SIG-M5 treated with dmso at 0.1 percent for 504 hours (cell line): ENCODE measurements around the gene RETN.

Source experiments
- DNase-seq: peaks from one replicate; lab custom pipeline; 2025; ENCODE audit not compliant: unreplicated experiment; lab: John Stamatoyannopoulos, UW

RETN gene

GRCh38 chr19:7681340-7682174, 12.7 kb downstream of the RETN start:
- peak; percentile 95 for DNase-seq

DNA sequence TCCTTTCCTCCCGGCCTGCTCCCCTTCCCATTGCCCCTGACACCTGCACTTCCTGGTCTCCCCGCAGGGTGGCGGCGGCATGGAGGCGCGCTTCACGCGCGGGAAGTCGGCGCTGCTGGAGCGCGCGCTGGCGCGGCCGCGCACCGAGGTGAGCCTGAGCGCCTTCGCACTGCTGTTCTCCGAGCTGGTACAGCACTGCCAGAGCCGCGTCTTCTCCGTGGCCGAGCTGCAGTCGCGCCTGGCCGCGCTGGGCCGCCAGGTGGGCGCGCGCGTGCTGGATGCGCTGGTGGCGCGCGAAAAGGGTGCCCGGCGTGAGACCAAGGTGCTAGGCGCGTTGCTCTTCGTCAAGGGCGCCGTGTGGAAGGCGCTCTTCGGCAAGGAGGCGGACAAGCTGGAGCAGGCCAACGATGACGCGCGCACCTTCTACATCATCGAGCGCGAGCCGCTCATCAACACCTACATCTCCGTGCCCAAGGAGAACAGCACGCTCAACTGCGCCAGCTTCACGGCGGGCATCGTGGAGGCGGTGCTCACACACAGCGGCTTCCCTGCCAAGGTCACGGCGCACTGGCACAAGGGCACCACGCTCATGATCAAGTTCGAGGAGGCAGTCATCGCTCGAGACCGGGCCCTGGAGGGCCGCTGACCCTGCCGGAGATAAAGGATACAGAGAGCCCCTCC, 13.5 kb downstream of the RETN start:
- DNase-seq: no peak

DNA sequence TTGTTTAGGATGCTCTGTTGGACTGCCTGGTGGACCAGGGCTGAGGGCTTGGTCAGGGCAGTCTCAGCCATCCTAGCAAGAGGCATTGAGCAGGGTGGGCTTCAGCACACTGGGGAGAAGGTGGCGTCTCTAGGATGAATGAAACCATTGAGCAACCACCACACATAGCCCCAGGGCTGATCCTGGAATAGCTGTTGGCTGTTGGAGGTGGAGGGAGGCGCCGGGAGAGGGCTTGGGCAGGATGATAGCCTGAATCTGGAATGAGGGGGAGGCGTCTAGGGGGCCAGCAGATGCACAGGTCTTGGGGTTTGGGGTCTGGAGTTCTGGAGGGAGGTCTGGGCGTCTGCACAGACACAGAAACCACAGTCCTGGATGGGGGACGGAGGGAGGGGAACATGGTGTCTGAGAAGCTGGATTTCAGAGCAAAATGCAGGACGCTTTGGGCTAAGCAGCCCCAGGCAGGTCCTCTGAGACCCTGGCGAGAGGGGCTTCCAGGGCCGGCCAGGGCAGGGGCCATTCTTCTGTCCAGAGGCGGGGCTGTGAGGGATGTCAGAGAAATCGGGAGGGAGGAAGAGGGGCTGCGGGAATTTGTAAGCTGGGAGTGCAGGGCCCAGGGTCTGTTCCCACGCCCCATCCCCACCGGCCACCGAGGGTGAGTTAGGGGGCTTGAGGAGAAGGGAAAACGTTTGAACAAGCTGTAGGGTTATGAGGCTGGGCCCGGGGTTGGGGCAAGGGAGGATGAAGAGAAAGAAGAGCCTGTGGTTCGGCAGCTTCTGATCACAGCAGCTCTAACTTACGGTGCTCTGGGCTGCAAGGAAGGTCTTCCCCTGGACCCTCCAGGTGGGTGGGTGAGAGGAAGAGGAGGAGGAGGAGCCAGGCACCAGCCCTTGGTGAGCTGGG, 16.9 kb downstream of the RETN start:
- DNase-seq: no peak

DNA sequence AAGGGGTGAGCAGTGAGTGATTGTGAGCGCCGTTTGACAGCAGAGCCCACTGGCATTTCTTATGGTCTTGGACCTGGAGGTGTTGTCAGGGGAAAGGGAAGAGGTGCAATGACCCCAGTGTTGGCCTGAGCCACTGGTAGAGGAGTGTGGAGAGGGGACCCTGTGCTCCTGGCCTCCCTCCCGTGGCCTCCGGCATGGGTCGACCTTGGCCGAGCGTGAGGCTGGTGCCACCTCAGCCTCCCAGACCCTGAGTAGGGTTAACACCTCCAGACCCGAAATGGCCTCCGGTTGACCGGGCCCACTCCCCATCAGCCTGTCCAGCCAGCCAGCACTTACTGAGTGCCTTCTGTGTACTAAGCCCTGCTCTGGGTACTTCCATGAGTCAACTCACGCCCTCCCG, 18.3 kb downstream of the RETN start:
- DNase-seq: no peak

DNA sequence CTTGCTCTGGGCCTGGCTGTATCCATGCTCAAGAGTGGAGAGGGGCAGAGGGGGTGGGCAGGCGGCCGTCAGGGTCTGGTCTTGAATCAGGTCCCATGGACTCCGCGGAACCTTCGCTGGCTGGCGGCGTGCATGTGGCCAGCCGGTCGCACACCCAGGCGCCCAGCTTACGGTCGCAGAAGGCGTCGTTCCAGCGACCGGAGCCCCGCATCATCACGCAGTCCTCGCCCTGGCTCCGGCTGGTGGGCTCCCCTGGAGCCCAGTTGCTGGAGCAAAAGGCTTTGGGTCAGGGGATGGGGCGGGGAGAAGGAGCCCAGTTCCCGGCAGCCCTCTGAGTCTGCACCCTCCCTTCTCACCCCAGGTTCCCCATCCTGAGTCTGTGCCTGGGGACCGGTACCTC, 20.3 kb downstream of the RETN start:
- DNase-seq: no peak

DNA sequence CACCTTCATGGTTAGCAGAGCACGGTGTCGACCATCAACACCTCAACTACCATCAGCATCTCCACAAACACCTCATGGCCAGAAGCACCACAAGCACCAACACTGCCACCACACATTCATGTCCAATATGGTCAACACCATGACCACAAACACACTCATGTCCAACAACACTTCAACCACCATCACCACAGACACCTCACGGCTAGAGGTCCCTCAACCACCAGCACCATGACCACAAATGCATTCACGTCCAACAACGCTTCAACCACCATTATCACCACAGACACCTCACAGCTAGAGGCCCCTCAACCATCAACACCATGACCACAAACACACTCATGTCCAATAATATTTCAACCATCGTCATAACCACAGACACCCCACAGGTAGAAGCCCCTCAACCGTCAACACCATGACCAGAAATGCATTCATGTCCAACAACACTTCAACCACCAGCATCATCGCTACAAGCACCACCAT, 22.0 kb downstream of the RETN start:
- no peak for DNase-seq

DNA sequence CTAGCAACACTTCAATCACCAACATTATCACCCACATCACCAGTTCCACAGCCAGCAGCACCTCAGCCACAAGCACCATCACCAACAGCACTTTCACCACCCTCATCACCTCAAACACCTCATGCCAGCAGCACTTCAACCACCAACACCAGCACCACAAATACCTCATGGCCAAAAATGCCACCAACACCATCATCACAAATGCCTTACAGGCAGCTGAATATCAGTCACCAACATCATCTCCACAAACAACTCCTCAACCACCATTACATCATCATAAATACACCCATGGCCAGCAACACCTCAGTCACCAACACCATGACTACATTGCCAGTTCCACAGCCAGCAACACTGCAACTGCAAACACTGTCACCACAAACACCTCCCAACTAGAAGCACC, 22.6 kb downstream of the RETN start:
- no peak for DNase-seq

DNA sequence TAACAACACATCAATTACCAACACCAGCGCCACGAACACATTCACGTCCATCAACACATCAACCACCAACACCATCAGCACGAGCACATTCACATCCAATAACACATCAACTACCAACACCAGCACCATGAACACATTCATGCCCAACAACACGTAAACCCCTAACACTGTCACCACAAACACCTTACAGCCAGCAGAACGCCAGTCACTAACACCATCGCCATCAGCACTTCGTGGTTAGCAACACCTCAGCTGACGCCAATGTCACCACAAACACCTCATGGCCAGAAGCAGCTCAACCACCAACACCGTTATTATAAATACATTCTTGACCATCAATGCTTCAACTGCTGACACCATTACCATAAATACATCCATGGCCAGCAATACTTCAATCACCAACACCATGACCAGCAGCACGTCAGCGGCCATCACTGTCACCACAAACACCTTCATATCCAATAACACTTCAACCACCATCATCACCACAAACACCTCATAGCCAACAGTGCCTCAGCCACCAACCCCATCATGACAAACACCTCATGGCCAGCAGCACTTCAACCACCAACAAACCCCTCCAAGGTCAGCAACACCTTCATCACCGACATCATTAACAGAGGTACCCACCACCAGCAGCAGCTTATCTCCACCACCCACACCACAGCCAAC, 23.7 kb downstream of the RETN start:
- no peak for DNase-seq

- no peak for DNase-seq
Measured at GRCh38 chr19:7694499-7694898, 25.6 kb downstream of the RETN start.

DNA sequence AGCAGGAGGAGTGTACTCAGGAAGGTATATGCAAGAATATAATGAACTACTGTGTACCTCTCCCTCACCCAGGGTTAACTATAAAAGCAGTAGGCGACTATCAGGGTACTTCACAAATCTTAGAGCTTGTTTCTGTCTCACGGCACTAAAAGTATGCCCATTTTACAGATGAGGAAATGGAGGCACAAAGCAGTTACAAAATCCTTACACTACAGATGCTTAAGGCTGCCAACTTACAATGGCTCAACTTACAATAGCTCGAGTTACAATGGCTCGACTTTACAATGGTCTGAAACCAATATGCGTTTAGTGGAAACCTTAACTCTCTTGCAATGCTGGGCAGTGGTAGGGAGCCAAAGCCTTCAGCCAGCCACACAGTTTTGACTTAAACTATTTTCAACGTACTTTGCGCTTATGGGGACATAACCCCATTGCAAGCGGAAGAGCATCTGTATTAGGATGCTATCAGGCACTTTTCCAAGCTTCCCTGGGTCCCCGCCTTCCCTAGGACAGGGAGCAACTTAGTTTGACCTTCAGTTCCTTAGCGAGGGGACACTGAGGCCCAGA, 29.0 kb downstream of the RETN start:
- DNase-seq: no peak

DNA sequence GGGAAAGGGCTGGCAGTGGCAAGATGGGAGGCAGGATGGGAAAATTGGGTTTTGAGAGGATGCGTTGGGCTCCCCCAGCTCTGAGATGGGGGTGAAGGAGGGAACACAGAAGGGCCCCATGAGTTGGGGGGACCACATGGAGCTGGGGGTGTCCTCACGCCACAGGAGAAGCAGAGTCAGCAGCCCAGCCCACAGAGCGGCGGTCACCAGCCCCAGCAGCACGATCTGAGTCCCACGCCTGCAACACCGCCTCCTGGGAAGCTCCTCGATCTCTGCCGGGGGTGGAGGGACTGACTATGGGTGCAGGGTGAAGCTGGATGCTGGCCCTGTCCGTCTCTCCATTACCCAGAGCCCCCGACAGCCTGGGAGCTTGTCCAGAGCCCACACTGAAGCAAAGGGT, 29.7 kb downstream of the RETN start:
- DNase-seq: no peak

GRCh38 chr19:7699003-7699402, 30.2 kb downstream of the RETN start:
- DNase-seq: no peak

DNA sequence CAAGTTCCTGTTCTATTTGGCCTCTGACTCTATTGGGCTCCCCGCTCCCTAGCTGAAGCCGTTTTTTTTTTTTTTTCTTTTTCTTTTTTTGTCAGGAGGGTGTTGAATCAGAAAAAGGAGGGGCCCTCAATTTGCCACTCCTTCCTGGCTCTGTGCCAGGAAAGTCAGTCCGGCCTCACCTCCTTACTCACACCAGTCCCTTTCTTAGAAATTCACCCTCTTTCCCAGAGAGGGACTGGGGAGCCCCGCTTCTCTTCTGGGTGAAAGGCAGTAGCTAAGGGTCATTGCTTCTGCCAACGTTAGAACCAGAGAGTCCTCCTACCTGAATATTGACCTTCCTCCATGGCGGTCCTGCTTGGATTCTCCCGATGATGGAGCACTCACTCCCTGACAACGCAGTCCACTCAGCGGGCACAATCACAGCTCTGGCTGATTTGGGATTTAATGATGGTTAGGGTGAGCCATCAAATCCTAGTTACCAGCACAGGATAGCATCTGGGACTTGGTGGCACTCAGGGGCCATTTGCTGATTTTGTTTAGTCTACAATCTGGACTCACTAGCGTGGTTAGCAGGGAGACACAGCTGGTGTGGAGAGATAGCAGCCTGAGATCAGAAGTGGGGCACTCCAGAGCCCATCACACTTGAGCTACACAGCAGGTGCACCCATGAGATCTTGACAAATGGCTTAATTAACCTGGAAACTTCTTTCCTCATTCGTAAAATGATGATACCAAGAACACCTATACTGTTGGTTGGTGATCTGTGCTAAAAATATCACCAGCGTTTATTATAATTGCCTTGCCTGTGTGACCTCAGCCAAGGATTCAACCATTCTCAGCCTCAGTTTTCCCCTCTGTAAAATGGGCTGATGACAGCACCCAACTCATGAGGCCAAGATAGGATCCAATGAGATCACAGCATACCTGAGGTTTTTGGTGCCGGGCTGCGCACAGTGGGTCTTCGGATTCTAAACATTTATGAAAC, 30.9 kb downstream of the RETN start:
- DNase-seq: peak; percentile 38

DNA sequence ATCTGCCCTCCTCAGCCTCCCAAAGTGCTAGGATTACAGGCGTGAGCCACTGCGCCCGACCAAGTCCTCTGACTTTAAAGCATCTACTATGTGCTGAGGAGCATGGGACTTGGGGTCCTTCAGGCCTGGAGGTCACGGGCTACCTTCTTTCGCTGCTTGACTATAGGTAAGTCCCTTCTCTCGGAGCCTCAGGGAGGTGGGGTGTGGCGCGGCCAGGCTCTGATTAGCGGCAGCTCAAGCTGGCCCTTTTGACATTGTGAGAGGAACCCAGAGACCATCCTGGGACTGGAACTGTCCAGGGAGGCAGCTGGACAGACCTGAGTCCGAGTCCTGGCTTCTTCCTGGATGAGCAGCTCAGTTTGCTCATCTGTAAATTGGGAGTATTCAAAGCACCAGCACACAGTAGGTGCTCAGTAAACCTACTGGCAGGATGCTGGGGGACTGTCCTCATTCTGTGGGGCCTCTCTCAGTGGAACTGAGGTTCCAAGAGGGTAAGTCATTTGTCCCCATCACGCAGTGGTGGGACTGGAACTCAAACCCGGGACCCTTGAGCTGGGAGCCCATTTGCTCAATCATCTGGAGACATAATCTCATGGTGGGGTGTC, 32.3 kb downstream of the RETN start:
- DNase-seq: no peak

DNA sequence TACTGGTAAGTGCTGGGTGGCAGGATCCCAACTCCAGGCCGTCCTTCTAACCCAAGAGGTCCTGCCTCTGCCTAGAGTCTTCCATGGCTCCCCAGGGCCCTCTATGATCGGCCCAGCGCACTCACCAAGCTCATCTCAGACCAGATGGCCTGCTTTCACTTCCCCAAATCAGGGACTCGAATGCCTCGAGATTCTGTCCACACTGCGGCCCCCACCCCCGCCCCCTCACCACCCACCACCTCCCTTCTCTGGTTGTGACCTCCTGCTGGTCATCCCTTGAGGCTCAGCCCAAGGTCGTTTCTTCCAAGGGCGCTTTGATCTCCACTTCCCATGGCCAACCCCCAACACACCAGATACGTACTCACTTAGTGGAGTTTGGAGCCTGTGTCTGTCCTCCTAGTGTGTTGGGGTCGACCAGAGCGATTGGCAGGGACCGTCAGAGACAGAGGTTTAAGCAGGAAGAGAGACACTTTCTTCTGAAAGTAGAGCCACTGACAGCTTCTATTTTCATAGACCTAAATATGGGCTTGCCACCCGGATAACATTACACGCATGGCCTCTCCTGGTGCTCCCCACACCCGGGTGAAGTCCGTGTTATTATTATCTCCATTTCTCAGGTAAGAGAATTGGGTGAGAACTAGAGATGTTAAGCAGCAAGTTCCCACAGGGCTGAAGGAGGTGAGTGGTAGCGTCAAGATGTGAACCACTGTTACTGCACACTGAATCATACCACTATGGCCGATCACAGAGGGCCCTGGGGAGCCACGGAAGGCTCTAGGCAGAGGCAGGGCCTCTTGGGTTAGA, 33.0 kb downstream of the RETN start, which contains the start of gene FCER2:
Gene FCER2, minus strand, starts transcription at position 478 of the 804 bp plus-strand sequence. CDS start 2,371 bp downstream, outside the sequence.
- DNase-seq: no peak

DNA sequence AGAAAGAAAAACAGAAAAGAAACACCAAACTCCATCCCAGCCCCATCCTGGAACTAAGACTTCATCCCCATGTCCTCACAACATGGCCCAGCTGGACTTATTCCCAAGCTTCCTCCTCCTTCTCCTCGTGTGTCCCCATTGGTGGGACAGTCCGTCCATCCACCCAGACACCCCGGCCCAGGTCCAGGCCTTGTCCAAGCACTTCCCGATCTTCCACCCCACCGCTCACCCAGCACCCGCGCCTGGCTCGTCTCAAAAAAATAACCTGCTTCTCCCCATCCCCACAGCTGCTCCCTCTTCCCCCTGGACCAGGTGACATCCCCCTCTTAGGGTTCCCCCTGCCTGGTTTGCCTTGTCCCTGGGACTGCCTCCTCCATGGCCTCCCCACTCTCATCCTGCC, 34.5 kb downstream of the RETN start:
- DNase-seq: no peak

- DNase-seq: no peak
Measured at GRCh38 chr19:7704280-7705060, 35.6 kb downstream of the RETN start.
